ENCODE measurements around the gene LRRC36.

Gene LRRC36

DNA sequence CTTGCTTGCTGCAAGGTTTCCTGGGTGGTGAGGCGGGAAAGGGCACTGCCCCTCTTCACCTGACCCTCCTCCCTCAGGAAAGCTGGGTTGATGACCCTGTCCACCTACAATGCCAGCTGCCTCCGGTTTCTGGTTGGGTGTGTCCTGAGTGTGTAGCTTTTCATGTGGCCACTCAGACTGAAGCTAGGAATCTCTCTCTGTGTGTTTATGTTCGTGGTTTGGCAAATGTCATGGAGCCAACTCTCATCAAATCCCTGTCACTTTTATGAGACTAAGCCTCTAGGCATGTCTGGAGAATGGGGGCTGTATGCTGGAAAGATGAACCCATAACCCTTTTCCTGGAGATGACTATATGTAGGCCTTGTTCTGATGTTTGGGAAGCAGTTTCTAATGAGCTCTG is 30.2 kb upstream of the LRRC36 start:
- no peak for DNase-seq (ENCODE audit: low spot score)
- no peak overlapping the region for H2BK5ac ChIP-seq (ENCODE audit: low read length)
- H2BK120ac ChIP-seq (ENCODE audit: low read depth, low read length) = no peak overlapping the region
- no peak overlapping the region for H2AK5ac ChIP-seq (ENCODE audit: low read depth, low read length)
- H3K27me3 ChIP-seq (ENCODE audit: control insufficient read depth in 3 of 3, insufficient read depth in 3 of 3, low read depth in 1 of 3, low read length in 3 of 3) = peaks cover 0 to 56% (median 0%) of the 10 kb centered on the region in 3 experiments
- no peaks in the 10 kb centered on the region for H3K79me1 ChIP-seq (ENCODE audit: low read depth, low read length)
- no peak overlapping the region for H3K4ac ChIP-seq (ENCODE audit: low read length)
- H2BK12ac ChIP-seq (ENCODE audit: low read length) = no peak overlapping the region
- H3K27ac ChIP-seq (replicated peaks; ENCODE audit: low read length) = no peak overlapping the region
- no peak overlapping the region for H3K18ac ChIP-seq (ENCODE audit: low read length)
- no peak overlapping the region for H2AFZ ChIP-seq (ENCODE audit: low read length)
- peaks cover 1 to 5% of the 10 kb centered on the region in 2 donors for H3K4me1 ChIP-seq (ENCODE audit: control insufficient read depth in 2 of 2, insufficient read depth in 1 of 2, low read depth in 1 of 2, low read length in 2 of 2)
- no peaks in the 10 kb centered on the region for H3K36me3 ChIP-seq (replicated peaks in 1 of 2; ENCODE audit: control insufficient read depth in 2 of 2, insufficient read depth in 2 of 2, low read length in 2 of 2)
- no peak overlapping the region for H4K91ac ChIP-seq (ENCODE audit: low read depth, low read length, poor library complexity)
- H4K8ac ChIP-seq (ENCODE audit: low read depth, low read length) = no peak overlapping the region
- H2BK15ac ChIP-seq (ENCODE audit: low read length) = no peak overlapping the region
- no peak overlapping the region for H3K14ac ChIP-seq (ENCODE audit: low read length)
- WGBS, 2 donors (ENCODE audit: extremely low coverage in 2 of 2, insufficient read length in 2 of 2, insufficient replicate concordance in 1 of 2) = no CpG with 5 or more reads among the region's 3 CpGs
- no peak overlapping the region for H3K4me3 ChIP-seq (ENCODE audit: low read length in 2 of 2)
- no peak overlapping the region for H3K23ac ChIP-seq (ENCODE audit: low read depth, low read length, poor library complexity)
- H3K9me3 ChIP-seq (replicated peaks in 1 of 2; ENCODE audit: control insufficient read depth in 2 of 2, insufficient read depth in 1 of 2, low read depth in 1 of 2, low read length in 2 of 2) = no peaks in the 10 kb centered on the region
- no peak overlapping the region for H3K4me2 ChIP-seq (ENCODE audit: insufficient read depth, low read length, poor library complexity, severe bottlenecking)
- no peak overlapping the region for H3K9ac ChIP-seq (ENCODE audit: low read depth, low read length, poor library complexity)

DNA sequence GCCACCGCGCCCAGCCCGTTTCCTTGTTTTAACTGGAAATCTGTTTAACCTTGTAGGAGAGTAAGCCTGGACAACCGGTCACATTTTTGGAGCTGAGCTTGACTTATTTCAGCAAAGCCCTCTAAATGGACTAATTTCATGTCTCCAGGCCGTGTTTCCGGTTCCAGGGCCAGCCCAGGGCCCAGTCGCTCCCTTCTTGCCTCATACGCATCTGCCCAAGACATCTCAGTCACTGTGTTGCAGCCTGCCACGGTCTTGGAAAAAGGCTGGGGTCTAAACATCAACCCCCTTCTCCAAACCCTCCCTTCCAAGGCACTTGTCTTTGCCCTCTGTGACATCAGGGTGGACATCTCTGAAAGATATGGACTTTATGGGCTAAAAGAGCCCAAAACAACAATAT is 28.3 kb upstream of the LRRC36 start:
- H3K14ac ChIP-seq (ENCODE audit: low read length) = no peak overlapping the region
- H3K4me3 ChIP-seq (ENCODE audit: low read length in 2 of 2) = no peak overlapping the region
- peaks cover 0 to 65% (median 0%) of the 10 kb centered on the region in 3 experiments for H3K27me3 ChIP-seq (ENCODE audit: control insufficient read depth in 3 of 3, insufficient read depth in 3 of 3, low read depth in 1 of 3, low read length in 3 of 3)
- no peak overlapping the region for H2BK12ac ChIP-seq (ENCODE audit: low read length)
- no peaks in the 10 kb centered on the region for H3K36me3 ChIP-seq (replicated peaks in 1 of 2; ENCODE audit: control insufficient read depth in 2 of 2, insufficient read depth in 2 of 2, low read length in 2 of 2)
- peaks cover 1 to 5% of the 10 kb centered on the region in 2 donors for H3K4me1 ChIP-seq (ENCODE audit: control insufficient read depth in 2 of 2, insufficient read depth in 1 of 2, low read depth in 1 of 2, low read length in 2 of 2)
- H3K79me1 ChIP-seq (ENCODE audit: low read depth, low read length) = no peaks in the 10 kb centered on the region
- H2BK5ac ChIP-seq (ENCODE audit: low read length) = no peak overlapping the region
- no peak overlapping the region for H3K9ac ChIP-seq (ENCODE audit: low read depth, low read length, poor library complexity)
- no peak overlapping the region for H3K23ac ChIP-seq (ENCODE audit: low read depth, low read length, poor library complexity)
- H4K8ac ChIP-seq (ENCODE audit: low read depth, low read length) = no peak overlapping the region
- no CpG with 5 or more reads among the region's 9 CpGs for WGBS, 2 donors (ENCODE audit: extremely low coverage in 2 of 2, insufficient read length in 2 of 2, insufficient replicate concordance in 1 of 2)
- no peak overlapping the region for H3K18ac ChIP-seq (ENCODE audit: low read length)
- no peak overlapping the region for H2BK120ac ChIP-seq (ENCODE audit: low read depth, low read length)
- H3K27ac ChIP-seq (replicated peaks; ENCODE audit: low read length) = no peak overlapping the region
- H2AK5ac ChIP-seq (ENCODE audit: low read depth, low read length) = no peak overlapping the region
- no peaks in the 10 kb centered on the region for H3K9me3 ChIP-seq (replicated peaks in 1 of 2; ENCODE audit: control insufficient read depth in 2 of 2, insufficient read depth in 1 of 2, low read depth in 1 of 2, low read length in 2 of 2)
- no peak overlapping the region for H3K4me2 ChIP-seq (ENCODE audit: insufficient read depth, low read length, poor library complexity, severe bottlenecking)
- no peak overlapping the region for H2AFZ ChIP-seq (ENCODE audit: low read length)
- H3K4ac ChIP-seq (ENCODE audit: low read length) = no peak overlapping the region
- no peak overlapping the region for H4K91ac ChIP-seq (ENCODE audit: low read depth, low read length, poor library complexity)
- DNase-seq (ENCODE audit: low spot score) = no peak
- H2BK15ac ChIP-seq (ENCODE audit: low read length) = no peak overlapping the region

DNA sequence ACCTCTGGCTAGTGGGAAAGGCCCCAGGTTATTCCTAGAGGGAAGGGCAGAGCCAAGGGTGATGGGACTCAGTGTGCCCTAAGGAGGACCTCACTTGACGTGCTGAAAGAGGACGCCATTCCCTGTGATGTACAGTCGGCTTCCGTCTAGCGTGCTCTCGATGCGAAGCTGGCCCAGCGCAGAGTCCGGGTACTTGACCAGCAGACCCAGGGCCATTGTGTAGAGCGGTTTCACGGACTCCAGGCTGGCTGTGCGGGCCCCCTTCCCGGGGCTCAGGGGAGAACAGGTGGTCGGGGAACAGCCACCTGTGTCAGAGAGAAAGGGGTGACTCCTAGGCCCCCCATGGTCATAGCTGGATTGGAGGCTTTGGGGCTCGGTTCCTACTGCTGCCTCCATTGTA is 27.3 kb upstream of the LRRC36 start:
- Histone ChIP-seq H3K14ac (ENCODE audit: low read length) (no peak overlapping the region), H3K4ac (ENCODE audit: low read length) (no peak overlapping the region), H2AFZ (ENCODE audit: low read length) (no peak overlapping the region), H4K8ac (ENCODE audit: low read depth, low read length) (no peak overlapping the region), H3K36me3 (replicated peaks in 1 of 2; ENCODE audit: control insufficient read depth in 2 of 2, insufficient read depth in 2 of 2, low read length in 2 of 2) (no peaks in the 10 kb centered on the region), H3K27ac (replicated peaks; ENCODE audit: low read length) (no peak overlapping the region), H2BK15ac (ENCODE audit: low read length) (no peak overlapping the region), H2BK5ac (ENCODE audit: low read length) (peak overlapping the region; percentile 71), H2BK12ac (ENCODE audit: low read length) (no peak overlapping the region), H3K79me1 (ENCODE audit: low read depth, low read length) (no peaks in the 10 kb centered on the region), H3K18ac (ENCODE audit: low read length) (no peak overlapping the region), H3K4me2 (ENCODE audit: insufficient read depth, low read length, poor library complexity, severe bottlenecking) (no peak overlapping the region), H3K4me3 (ENCODE audit: low read length in 2 of 2) (peak overlapping the region in 1 of 2 donors; percentile 18), H2BK120ac (ENCODE audit: low read depth, low read length) (no peak overlapping the region), H4K91ac (ENCODE audit: low read depth, low read length, poor library complexity) (no peak overlapping the region), H3K9ac (ENCODE audit: low read depth, low read length, poor library complexity) (no peak overlapping the region), H3K23ac (ENCODE audit: low read depth, low read length, poor library complexity) (peak overlapping the region; percentile 25), H3K27me3 (ENCODE audit: control insufficient read depth in 3 of 3, insufficient read depth in 3 of 3, low read depth in 1 of 3, low read length in 3 of 3) (peaks cover 0 to 60% (median 0%) of the 10 kb centered on the region in 3 experiments), H3K4me1 (ENCODE audit: control insufficient read depth in 2 of 2, insufficient read depth in 1 of 2, low read depth in 1 of 2, low read length in 2 of 2) (peaks cover 1 to 5% of the 10 kb centered on the region in 2 donors), H3K9me3 (replicated peaks in 1 of 2; ENCODE audit: control insufficient read depth in 2 of 2, insufficient read depth in 1 of 2, low read depth in 1 of 2, low read length in 2 of 2) (no peaks in the 10 kb centered on the region), H2AK5ac (ENCODE audit: low read depth, low read length) (peak overlapping the region; percentile 31)
- no CpG with 5 or more reads among the region's 15 CpGs for WGBS, 2 donors (ENCODE audit: extremely low coverage in 2 of 2, insufficient read length in 2 of 2, insufficient replicate concordance in 1 of 2)
- DNase-seq (ENCODE audit: low spot score) = no peak

DNA sequence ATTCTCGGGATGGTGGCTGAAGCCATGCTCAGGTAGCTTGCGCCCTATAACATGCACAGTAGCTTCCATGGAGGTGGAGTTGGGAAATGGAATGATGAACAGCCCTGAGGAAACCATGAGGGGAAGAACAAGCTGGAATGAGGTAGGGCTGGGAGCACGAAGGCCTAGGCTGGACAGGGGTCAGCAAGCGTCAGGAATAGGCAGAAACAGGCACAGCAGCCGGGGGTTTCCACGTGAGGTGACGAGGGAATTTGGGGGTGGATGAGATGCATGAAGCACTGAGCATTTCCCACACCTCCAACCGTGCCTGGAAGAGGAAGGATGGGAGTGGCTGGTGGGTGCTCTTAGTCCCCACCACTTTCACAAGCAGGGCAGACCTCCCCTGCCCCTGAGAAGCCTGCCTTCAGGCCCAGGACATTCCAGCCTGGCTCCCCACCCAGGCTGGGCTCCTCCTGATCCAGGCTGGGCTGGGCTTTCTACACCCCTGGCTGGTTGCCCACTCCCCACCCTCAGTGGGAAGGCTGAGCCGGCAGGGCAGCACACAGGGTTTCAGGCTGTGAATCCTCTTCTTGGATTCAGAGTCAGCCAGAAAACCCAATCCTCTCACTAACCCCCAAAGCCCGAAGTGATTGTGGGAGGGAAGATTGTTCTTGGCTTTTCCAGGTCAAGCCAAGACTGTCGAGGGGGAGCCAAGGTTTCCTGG is 25.4 kb upstream of the LRRC36 start:
- no peak overlapping the region for H3K4me2 ChIP-seq (ENCODE audit: insufficient read depth, low read length, poor library complexity, severe bottlenecking)
- no peak overlapping the region for H3K23ac ChIP-seq (ENCODE audit: low read depth, low read length, poor library complexity)
- H4K91ac ChIP-seq (ENCODE audit: low read depth, low read length, poor library complexity) = no peak overlapping the region
- H2BK5ac ChIP-seq (ENCODE audit: low read length) = no peak overlapping the region
- H3K4ac ChIP-seq (ENCODE audit: low read length) = no peak overlapping the region
- no peak overlapping the region for H3K9ac ChIP-seq (ENCODE audit: low read depth, low read length, poor library complexity)
- H2BK12ac ChIP-seq (ENCODE audit: low read length) = peak overlapping the region; percentile 86
- peaks cover 0 to 47% (median 0%) of the 10 kb centered on the region in 3 experiments for H3K27me3 ChIP-seq (ENCODE audit: control insufficient read depth in 3 of 3, insufficient read depth in 3 of 3, low read depth in 1 of 3, low read length in 3 of 3)
- H2BK15ac ChIP-seq (ENCODE audit: low read length) = no peak overlapping the region
- no peak overlapping the region for H2BK120ac ChIP-seq (ENCODE audit: low read depth, low read length)
- H3K4me3 ChIP-seq (ENCODE audit: low read length in 2 of 2) = peak overlapping the region in 1 of 2 donors; percentile 9
- H3K18ac ChIP-seq (ENCODE audit: low read length) = no peak overlapping the region
- no peaks in the 10 kb centered on the region for H3K79me1 ChIP-seq (ENCODE audit: low read depth, low read length)
- peak overlapping the region; percentile 54 for H2AK5ac ChIP-seq (ENCODE audit: low read depth, low read length)
- H3K36me3 ChIP-seq (replicated peaks in 1 of 2; ENCODE audit: control insufficient read depth in 2 of 2, insufficient read depth in 2 of 2, low read length in 2 of 2) = no peaks in the 10 kb centered on the region
- H2AFZ ChIP-seq (ENCODE audit: low read length) = peak overlapping the region; percentile 17
- no peaks in the 10 kb centered on the region for H3K9me3 ChIP-seq (replicated peaks in 1 of 2; ENCODE audit: control insufficient read depth in 2 of 2, insufficient read depth in 1 of 2, low read depth in 1 of 2, low read length in 2 of 2)
- no peak overlapping the region for H3K14ac ChIP-seq (ENCODE audit: low read length)
- no peak overlapping the region for H3K27ac ChIP-seq (replicated peaks; ENCODE audit: low read length)
- H4K8ac ChIP-seq (ENCODE audit: low read depth, low read length) = no peak overlapping the region
- DNase-seq (ENCODE audit: low spot score) = no peak
- no CpG with 5 or more reads among the region's 11 CpGs for WGBS, 2 donors (ENCODE audit: extremely low coverage in 2 of 2, insufficient read length in 2 of 2, insufficient replicate concordance in 1 of 2)
- H3K4me1 ChIP-seq (ENCODE audit: control insufficient read depth in 2 of 2, insufficient read depth in 1 of 2, low read depth in 1 of 2, low read length in 2 of 2) = peaks cover 0 to 5% of the 10 kb centered on the region in 2 donors

Data from neuronal stem cell (in vitro differentiated cells).